Suprapubic skin (tissue), 3 donors: Measurements from ENCODE around the gene RNF167.

ENCODE experiments used
- EP300 ChIP-seq: sonication (generic); formaldehyde crosslinking; IDR thresholded peaks from one replicate; pipeline ENCODE4 v1.6.1; 2017; ENCODE audit warnings: antibody characterized with exemption
- TF ChIP-seq, protein P1 (sequence below), 2 donors: fragments of 200-600 bp in 1 of 2; fragments of 450-650 bp in 1 of 2; sonication (generic) in 1 of 2; IDR thresholded peaks; one replicate each; pipeline ENCODE4 v1.5.1; 2016 to 2019; ENCODE audit warnings: antibody characterized with exemption in 2 of 2, mild to moderate bottlenecking in 1 of 2, moderate library complexity in 1 of 2

DNA sequence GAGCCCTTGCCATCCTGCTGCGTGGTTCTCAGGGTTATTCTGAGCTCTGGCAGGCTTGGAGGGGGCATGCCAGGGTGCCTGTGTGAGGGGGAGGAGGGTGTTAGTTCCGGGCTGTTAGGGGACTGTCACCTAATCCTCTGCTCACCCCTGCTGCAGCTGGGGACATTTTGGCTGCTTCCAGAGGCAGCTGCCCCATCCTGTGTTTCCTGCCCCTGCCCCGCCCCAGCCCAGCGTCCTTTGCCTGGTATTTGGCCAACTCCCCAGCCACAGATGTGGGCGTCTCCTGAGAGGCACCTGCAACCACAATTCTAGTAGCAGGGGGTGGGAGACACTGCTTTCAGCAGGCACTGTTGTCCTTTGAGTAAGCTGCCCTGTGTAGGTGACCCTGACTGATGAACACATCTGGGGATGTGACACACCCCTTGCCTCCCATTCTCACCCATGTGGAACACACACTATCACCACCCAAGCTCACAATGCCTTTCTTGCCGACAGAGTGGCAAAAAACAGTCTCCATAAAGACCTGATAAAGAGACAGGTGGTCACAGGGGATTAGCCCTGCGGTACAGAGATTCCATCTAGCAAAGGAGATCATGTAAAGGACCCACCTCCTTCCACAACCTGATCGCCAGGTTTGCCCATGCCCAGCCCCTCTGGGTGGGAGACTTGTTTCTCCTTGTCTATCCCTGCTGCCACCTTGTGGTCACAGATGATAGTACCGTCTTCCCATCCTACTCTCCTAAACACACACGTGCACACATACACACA lies 36.8 kb upstream of the RNF167 start, which contains the start of gene CHRNE:
- TF ChIP-seq, protein P1, sequence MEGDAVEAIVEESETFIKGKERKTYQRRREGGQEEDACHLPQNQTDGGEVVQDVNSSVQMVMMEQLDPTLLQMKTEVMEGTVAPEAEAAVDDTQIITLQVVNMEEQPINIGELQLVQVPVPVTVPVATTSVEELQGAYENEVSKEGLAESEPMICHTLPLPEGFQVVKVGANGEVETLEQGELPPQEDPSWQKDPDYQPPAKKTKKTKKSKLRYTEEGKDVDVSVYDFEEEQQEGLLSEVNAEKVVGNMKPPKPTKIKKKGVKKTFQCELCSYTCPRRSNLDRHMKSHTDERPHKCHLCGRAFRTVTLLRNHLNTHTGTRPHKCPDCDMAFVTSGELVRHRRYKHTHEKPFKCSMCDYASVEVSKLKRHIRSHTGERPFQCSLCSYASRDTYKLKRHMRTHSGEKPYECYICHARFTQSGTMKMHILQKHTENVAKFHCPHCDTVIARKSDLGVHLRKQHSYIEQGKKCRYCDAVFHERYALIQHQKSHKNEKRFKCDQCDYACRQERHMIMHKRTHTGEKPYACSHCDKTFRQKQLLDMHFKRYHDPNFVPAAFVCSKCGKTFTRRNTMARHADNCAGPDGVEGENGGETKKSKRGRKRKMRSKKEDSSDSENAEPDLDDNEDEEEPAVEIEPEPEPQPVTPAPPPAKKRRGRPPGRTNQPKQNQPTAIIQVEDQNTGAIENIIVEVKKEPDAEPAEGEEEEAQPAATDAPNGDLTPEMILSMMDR (IDR thresholded peaks at IDR 0.05): peak; percentile 67 to 74
- no peak for TF ChIP-seq EP300
